HFFc6 (cell line): ENCODE measurements around the gene BICDL1. TPM values are rescaled to one million over a fixed set of nuclear protein-coding genes. Genes with fewer than 3 reads are reported as not detected.

Experiments used
- DNase-seq: peaks from one replicate; pipeline ENCODE4 v3.0.0-alpha.2; 2018
- H3K27ac Mint-ChIP-seq: 2 replicates; pipeline ENCODE4 v1.8.0; 2020; ENCODE audit warnings: mild to moderate bottlenecking, mixed read lengths
- H3K27me3 Mint-ChIP-seq: 2 replicates; pipeline ENCODE4 v1.8.0; 2021; ENCODE audit warnings: mild to moderate bottlenecking, moderate library complexity, mixed read lengths; ENCODE audit not compliant: insufficient read depth
- H3K36me3 Mint-ChIP-seq: 2 replicates; pipeline ENCODE4 v1.8.0; 2021; ENCODE audit warnings: low read depth, mixed read lengths
- H3K4me1 Mint-ChIP-seq: 2 replicates; pipeline ENCODE4 v1.8.0; 2020; ENCODE audit warnings: low read depth, mixed read lengths
- H3K4me3 Mint-ChIP-seq: 2 replicates; pipeline ENCODE4 v1.8.0; 2020; ENCODE audit warnings: mild to moderate bottlenecking, moderate library complexity, mixed read lengths
- H3K9me3 Mint-ChIP-seq: 2 replicates; pipeline ENCODE4 v1.8.0; 2020; ENCODE audit warnings: mild to moderate bottlenecking, mixed read lengths
- CTCF ChIP-seq: fragments of 200-600 bp; sonication (generic); IDR thresholded peaks from 2 replicates; pipeline ENCODE4 v1.5.0; 2021; ENCODE audit warnings: antibody characterized with exemption, mild to moderate bottlenecking
- total RNA-seq, 6 experiments: library from RNA; stranded (reverse); fragmentation: NEBNext Ultra II Directional; extraction: Animal tissue kit (Norgen Biotek cat#: 25700); gene quantifications; 2 replicates in 1 of 6; 3 replicates in 5 of 6; pipeline ENCODE4 v1.2.3, GENCODE V29; 2021

Gene BICDL1
- total RNA-seq, 6 experiments from 2014 or later: 0.05 TPM; not detected in 5

- DNase-seq: peak; percentile 4
- H3K4me3 Mint-ChIP-seq: no peak overlapping the region
- no peak for TF ChIP-seq CTCF
- peaks cover 16% of the 10 kb centered on the region for H3K4me1 Mint-ChIP-seq
- H3K27ac Mint-ChIP-seq: peak overlapping the region; percentile 40
- peaks cover 4% of the 10 kb centered on the region for H3K27me3 Mint-ChIP-seq
- peaks cover 46% of the 10 kb centered on the region for H3K36me3 Mint-ChIP-seq
- H3K9me3 Mint-ChIP-seq: no peaks in the 10 kb centered on the region
These were observed 150.9 kb downstream of the BICDL1 start for GRCh38 chr12:120139958-120140357.

- Mint-ChIP-seq H3K9me3 (no peaks in the 10 kb centered on the region), H3K27me3 (peaks cover 4% of the 10 kb centered on the region), H3K36me3 (peaks cover 45% of the 10 kb centered on the region), H3K4me1 (peaks cover 16% of the 10 kb centered on the region), H3K4me3 (no peak overlapping the region), H3K27ac (peak overlapping the region; percentile 40; the same call in 1 of the 2 replicates)
- TF ChIP-seq CTCF: no peak
- no peak for DNase-seq
These were observed 151.6 kb downstream of the BICDL1 start for GRCh38 chr12:120140603-120141002.

GRCh38 chr12:120141336-120141735 is 152.3 kb downstream of the BICDL1 start:
- TF ChIP-seq CTCF: no peak
- DNase-seq: no peak
- no peak overlapping the region for H3K27ac Mint-ChIP-seq
- peaks cover 16% of the 10 kb centered on the region for H3K4me1 Mint-ChIP-seq
- H3K4me3 Mint-ChIP-seq: no peak overlapping the region
- peaks cover 2% of the 10 kb centered on the region for H3K27me3 Mint-ChIP-seq
- H3K9me3 Mint-ChIP-seq: no peaks in the 10 kb centered on the region
- peaks cover 45% of the 10 kb centered on the region for H3K36me3 Mint-ChIP-seq

- Mint-ChIP-seq H3K4me1 (peaks cover 16% of the 10 kb centered on the region), H3K9me3 (no peaks in the 10 kb centered on the region), H3K4me3 (no peak overlapping the region), H3K36me3 (peaks cover 45% of the 10 kb centered on the region), H3K27me3 (peaks cover 2% of the 10 kb centered on the region), H3K27ac (no peak overlapping the region)
- no peak for DNase-seq
- TF ChIP-seq CTCF: no peak
These were observed 153.3 kb downstream of the BICDL1 start for GRCh38 chr12:120142231-120142877.

Other genes with a start within 250 kb of the BICDL1 start
- gene CIT, start 111.9 kb upstream of the BICDL1 start, total RNA-seq: 10 to 100 TPM; 23.1 to 55.5 (median 48.3) TPM
- 10 to 100 TPM; 50.5 to 62.0 (median 55.3) TPM for gene RAB35, start 127.5 kb downstream of the BICDL1 start, total RNA-seq
- 100 to 1,000 TPM in 1 of 6 experiments, 10 to 100 TPM in 5; 76.5 to 102 (median 83.1) TPM for gene GCN1, start 205.5 kb downstream of the BICDL1 start, total RNA-seq
- 1,000 to 10,000 TPM; 2,131 to 2,494 (median 2,241) TPM for gene RPLP0, start 211.9 kb downstream of the BICDL1 start, total RNA-seq